ENCODE results near the gene PLPPR2.
A peak's percentile ranks its signal among the peaks of the same experiment; 100 is the strongest.
"Not testable (repeated sequence)": the region's sequence is repeated elsewhere in the genome, so short reads cannot be mapped to it uniquely, and the experiment has no call there.

The PLPPR2 gene

DNA sequence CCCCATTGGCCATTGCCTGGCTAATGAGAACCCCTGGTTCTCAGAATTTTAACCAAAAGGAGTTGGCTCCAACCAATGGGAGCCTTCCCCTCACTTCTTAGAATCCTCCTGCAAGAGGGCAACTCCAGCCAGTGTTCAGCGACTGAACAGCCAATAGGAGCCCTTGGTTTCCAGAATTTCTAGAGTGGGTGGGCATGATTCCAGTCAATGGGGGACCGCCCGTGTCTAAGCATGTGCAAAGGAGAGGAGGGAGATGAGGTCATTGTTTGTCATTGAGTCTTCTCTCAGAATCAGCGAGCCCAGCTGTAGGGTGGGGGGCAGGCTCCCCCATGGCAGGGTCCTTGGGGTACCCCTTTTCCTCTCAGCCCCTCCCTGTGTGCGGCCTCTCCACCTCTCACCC lies 9.7 kb downstream of the PLPPR2 start:
- DNase-seq: no peak
- in situ Hi-C loops (cut with MboI; ENCODE audit: low pct_unique_long_range_greater_than_20kb, low sequenced_read_pairs): no loop called here

DNA sequence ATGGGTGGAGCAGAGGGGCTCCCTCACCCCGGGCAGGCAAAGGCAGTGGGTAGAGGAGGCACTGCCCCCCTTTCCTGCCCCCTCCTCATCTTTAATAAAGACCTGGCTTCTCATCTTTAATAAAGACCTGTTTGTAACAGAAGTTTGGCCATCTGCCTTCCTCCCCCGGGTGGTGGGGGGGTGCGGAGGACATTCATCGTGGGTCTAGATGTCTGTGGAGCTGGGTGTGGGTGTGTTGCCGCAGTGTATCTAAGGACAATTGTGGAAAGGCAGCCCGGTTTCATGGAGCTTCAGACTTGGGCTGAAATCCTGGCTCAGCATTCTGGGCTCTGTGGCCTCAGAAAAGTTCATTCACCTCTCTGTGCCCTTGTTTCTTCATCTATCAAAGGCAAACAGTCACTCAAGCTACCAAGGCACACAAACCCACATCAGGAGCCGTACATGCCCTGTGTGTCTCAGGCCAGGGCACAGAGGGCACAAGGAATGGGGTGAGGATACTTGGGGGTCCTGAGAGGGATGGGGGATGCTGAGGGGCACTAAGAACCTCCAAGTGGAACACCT lies 10.4 kb downstream of the PLPPR2 start:
- DNase-seq: no peak
- in situ Hi-C loops (cut with MboI; ENCODE audit: low pct_unique_long_range_greater_than_20kb, low sequenced_read_pairs): no loop called here

DNA sequence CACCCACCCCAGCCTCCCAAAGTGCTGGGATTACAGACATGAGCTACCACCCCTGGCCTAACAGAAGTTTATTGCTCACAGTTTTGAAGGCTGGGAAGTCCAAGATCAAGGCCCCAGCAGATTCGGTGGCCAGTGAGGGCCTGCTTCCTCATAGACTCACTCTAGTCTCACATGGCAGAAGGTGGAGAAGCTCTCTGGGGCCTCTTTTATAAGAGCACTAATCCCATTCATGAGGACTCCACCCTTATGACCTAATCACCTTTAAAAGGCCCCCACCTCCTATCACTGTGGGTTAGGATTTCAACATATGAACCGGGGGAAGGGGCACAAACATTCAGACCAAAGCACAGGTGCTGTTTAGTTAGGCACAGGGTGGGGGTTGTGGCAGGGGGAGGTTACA lies 12.3 kb downstream of the PLPPR2 start:
- in situ Hi-C loops (cut with MboI; ENCODE audit: low pct_unique_long_range_greater_than_20kb, low sequenced_read_pairs): no loop called here
- no peak for DNase-seq

DNA sequence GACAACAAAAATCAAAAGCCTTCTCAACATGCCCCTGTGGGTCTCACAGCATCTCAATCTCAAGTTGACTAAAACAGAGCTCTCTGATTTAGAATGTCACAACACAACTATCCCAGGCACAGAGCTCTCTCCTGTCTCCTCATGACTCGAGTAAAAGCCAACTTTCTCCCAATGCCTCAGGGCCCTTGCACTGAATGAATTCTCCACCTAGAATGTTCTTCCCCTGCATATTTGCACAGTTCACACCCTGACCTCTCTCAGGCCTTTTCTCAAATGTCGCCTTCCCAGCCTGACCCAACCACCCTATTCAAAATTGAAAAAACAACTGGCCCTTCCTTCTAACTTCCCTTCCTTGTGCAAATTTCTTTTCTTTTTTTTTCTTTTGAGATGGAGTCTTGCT lies 15.5 kb downstream of the PLPPR2 start:
- in situ Hi-C loops (cut with MboI; ENCODE audit: low pct_unique_long_range_greater_than_20kb, low sequenced_read_pairs): no loop called here
- DNase-seq: no peak

DNA sequence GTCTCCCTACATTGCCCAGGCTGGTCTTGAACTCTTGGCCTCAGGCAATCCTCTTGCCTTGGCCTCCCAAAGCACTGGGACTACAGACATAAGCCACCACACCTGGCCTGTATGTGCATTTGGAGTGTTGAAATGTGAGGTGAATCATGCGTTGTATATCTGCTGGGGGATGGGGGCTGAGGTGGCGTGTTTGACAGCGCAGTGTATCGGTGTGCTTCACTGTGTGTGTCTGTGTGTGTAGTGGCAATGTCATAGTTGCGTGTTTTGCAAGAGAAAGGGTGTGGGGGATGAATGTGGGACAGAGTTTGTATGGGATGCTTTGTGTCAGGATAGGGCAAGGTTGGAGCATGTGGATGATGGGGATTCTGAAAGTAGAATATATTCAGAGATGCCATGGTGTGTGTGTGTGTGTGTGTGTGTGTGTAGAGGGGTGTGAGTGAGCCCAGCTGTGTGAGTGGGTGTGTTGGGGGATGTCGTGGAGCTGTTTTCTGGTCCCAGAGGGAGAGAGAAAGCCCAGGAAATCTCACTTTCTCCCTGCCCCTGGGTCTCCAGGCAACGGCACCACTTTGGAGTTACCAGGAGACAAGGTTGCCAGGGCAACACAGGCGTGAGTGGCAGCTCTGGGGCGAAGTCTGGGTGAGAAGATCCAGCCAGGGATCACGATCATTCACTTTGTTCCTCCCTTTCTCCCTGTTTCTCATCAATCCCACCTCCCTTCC lies 18.1 kb downstream of the PLPPR2 start:
- no peak for DNase-seq

GRCh38 chr19:11373885-11374432 lies 18.7 kb downstream of the PLPPR2 start:
- in situ Hi-C loops (cut with MboI; ENCODE audit: low pct_unique_long_range_greater_than_20kb, low sequenced_read_pairs): no loop called here
- peak; percentile 58 for DNase-seq

More for the DNA sequence above, 18.1 kb downstream of the PLPPR2 start:
- in situ Hi-C loops (cut with MboI; ENCODE audit: low pct_unique_long_range_greater_than_20kb, low sequenced_read_pairs): no loop called here

- in situ Hi-C loops (cut with MboI; ENCODE audit: low pct_unique_long_range_greater_than_20kb, low sequenced_read_pairs): no loop called here
- peak; percentile 100 for DNase-seq
Measured at GRCh38 chr19:11374433-11375142, 19.4 kb downstream of the PLPPR2 start, which contains the start of gene SWSAP1. TSS of gene SWSAP1 (plus strand) at chr19:11374666. CDS start at chr19:11374681, 15 bp downstream.

DNA sequence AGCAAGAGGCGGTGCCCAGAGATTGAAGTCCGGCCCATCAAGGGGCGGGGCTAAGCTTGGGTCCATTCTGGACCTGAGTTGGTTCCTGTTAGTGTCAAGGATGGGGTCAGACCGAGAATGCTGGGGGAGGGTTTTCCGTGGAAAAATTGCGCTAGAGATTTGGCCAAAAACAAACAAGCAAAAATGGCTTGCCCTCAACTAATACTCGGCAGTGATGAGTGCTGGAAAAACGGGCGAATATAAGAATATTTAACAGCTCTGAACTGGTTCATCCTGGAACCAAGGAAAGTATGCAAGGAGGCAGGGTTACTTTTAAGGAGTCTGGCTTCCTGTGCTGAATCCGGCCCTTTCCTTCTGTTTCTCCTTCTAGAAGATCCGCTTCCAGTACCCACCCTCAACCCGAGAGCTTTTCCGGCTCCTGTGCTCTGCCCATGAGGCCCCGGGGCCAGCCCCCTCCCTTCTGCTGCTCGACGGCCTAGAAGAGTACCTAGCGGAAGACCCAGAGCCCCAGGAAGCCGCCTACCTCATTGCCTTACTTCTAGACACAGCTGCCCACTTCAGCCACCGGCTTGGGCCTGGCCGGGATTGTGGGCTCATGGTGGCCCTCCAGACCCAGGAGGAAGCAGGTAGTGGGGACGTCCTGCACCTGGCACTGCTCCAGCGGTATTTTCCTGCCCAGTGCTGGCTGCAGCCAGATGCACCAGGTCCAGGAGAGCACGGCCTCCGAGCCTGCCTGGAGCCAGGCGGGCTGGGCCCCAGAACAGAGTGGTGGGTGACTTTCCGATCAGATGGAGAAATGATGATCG lies 20.1 kb downstream of the PLPPR2 start:
- in situ Hi-C loops (cut with MboI; ENCODE audit: low pct_unique_long_range_greater_than_20kb, low sequenced_read_pairs): no loop called here
- peak; percentile 84 for DNase-seq

DNA sequence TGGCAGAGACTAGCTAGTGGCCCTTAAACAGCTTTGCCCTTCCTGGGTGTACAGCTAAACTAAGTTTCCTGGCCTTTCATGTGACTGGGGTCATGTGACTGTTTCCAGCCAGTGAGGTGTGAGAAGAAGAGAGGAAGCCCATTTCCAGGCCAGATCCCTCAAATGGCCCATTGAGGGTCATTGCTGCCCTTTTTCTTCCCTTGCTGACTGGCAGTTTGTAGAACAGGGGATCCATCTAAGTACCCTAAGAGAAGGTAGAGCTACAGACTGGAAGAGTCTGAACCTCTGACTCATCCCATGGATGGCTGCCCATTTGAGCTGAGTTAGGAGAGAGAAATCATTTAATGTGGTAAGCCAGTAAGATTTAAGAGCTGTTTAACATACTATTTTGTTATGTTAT lies 22.0 kb downstream of the PLPPR2 start:
- DNase-seq: no peak

DNA sequence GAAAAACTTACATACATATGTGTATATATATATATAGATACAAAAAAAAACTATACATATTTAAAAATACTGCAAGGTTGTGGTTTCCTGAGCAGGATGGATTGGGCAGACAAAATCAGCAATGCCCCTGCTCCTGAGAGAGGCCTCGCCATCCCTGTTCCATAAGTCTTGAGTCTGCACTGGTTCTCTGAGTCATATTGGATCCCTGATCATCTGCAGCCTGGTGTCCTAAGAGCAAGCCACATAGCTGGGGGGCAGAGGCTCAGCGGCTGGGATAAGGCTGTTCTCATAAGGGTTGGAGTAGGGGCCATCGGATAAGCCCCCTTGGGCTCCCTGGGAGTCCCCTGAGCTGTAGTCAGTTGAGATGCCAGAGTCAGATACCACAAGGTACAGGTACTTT lies 22.5 kb downstream of the PLPPR2 start:
- DNase-seq: no peak
- in situ Hi-C loops (cut with MboI; ENCODE audit: low pct_unique_long_range_greater_than_20kb, low sequenced_read_pairs): no loop called here

More for the DNA sequence above, 22.0 kb downstream of the PLPPR2 start:
- in situ Hi-C loops (cut with MboI; ENCODE audit: low pct_unique_long_range_greater_than_20kb, low sequenced_read_pairs): no loop called here

GRCh38 chr19:11378319-11379189 lies 23.3 kb downstream of the PLPPR2 start:
- in situ Hi-C loops (cut with MboI; ENCODE audit: low pct_unique_long_range_greater_than_20kb, low sequenced_read_pairs): no loop called here
- DNase-seq: peak; percentile 57

- DNase-seq; in situ Hi-C loops (cut with MboI; ENCODE audit: low pct_unique_long_range_greater_than_20kb, low sequenced_read_pairs): not testable (repeated sequence)
Measured at GRCh38 chr19:11379269-11379845, 24.1 kb downstream of the PLPPR2 start.

- no peak for DNase-seq
- in situ Hi-C loops (cut with MboI; ENCODE audit: low pct_unique_long_range_greater_than_20kb, low sequenced_read_pairs): no loop called here
Measured at GRCh38 chr19:11379857-11380350, 24.7 kb downstream of the PLPPR2 start.

DNA sequence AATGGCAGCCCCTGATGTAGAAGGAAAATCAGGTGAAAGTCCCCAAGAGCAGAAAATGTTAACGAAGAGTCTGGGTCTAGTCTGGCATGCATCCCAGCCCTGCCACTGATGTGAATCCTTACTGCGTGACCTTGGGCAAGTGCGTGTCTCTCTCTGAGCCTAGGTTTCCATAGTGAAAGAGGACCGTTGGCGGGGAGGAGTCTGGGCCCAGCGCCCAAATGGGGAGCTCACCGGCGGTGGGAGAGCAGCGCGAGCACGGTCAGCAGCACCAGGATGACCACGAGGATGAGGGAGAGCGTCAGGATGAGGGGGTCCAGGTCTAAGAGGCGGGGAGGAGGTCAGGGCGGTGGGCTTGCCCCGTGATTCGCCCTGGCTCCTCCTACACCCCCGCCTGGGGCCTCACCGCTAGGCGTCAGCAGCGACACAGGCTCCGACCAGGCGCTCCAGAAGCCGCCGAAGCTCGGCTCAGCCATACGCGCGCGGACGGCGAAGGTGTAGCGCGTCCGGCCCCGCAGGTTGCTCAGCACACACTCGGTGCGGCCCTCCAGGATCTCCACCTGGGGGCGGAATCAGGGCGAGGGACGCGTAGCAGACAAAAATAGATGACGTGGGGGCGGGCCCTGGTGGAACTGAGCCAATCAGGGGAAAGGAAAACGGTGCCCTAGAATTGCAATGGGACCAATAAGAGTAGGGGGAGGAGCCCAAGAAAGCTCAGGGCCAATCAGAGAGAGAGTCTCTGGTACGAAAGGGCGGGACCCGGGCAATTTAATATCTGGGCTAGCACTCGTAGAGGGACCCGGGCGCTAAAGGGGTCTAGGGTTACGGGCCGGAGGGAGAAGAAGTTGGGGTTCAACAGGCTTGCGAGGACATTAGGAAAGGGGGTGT lies 25.7 kb downstream of the PLPPR2 start:
- in situ Hi-C loops (cut with MboI; ENCODE audit: low pct_unique_long_range_greater_than_20kb, low sequenced_read_pairs): no loop called here
- DNase-seq: peak; percentile 99

DNA sequence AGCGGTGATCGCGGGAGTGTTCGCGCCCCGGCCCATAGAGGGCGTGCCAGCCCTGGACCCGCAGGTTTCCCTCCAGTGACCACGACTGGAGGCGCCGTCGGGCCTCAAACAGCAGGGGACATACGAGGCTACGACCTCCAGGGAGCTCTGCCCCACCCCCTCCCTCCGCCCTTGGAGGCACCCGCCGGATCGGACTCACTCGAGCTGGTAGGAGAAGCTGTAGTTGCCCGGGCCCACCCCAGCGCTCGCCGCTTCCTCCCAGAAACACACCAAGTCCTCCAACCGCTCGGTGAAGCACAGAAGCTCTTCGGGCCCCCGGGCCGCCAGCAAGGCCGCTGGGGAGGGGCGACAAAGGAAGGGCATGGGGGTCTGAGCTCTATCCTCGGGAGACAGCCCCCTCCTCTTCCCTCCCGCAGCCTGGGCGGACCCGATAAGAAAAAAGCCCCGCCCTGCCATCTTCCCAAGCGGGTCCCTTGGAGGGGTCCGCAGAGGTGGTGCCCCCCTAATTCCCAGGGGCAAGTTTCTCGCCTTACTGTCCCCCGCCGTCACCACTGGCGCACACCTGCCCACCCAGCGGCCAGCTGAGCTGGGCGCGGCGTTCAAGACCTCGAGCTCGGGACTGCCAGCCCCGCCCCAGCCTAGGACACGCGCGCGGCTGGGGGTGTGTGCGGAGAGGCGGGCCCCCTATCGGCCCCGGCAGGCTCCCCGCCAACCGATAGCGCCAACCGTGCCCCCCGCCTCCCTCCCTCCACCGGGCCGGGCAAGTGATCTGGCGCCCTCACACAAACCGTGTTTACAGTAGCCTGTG lies 27.9 kb downstream of the PLPPR2 start:
- in situ Hi-C loops (cut with MboI; ENCODE audit: low pct_unique_long_range_greater_than_20kb, low sequenced_read_pairs): no loop called here
- DNase-seq: peak; percentile 78

DNA sequence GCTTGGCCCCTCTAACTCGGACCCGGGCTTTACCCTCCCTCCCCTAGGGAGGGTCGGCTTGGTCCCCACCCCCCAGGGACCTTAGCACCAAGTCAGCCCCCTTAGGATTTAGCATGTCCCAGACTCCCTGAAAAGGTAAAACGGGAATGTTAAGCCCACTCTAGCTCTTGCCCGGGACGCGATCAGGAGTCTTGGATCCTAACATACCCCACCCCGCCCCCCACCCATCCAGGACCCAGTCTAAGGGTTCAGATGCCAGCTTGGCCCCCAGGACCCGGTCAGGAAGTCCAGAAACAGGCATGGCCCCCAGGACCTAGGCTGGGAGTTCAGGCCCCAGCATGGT lies 28.4 kb downstream of the PLPPR2 start:
- no peak for DNase-seq
- in situ Hi-C loops (cut with MboI; ENCODE audit: low pct_unique_long_range_greater_than_20kb, low sequenced_read_pairs): no loop called here
